Measurements from ENCODE around the gene UPF2. TPM values are rescaled to one million over a fixed set of nuclear protein-coding genes. Genes with fewer than 3 reads are reported as not detected.

Gene UPF2
- total and polyA plus RNA-seq, 5 donors, result 8.8 to 21.0 (median 17.6) TPM

GRCh38 chr10:12067336-12067735, 24.7 kb upstream of the UPF2 start:
- WGBS, result 86% methylated on average over 2 of the region's 2 CpGs
- Histone ChIP-seq H3K9me3 (ENCODE audit: control insufficient read depth, low read length) (no peaks in the 10 kb centered on the region), H3K4me3 (ENCODE audit: low read length) (no peak overlapping the region), H3K27ac (ENCODE audit: low read length) (no peak overlapping the region), H3K27me3 (ENCODE audit: control insufficient read depth, insufficient read depth) (no peaks in the 10 kb centered on the region), H3K4me1 (ENCODE audit: control insufficient read depth, insufficient read depth, low read length) (peaks cover 3% of the 10 kb centered on the region)
- no peak for DNase-seq
- intact Hi-C loops (cut with DNase I), result no loop called here
- ATAC-seq, result no peak

DNA sequence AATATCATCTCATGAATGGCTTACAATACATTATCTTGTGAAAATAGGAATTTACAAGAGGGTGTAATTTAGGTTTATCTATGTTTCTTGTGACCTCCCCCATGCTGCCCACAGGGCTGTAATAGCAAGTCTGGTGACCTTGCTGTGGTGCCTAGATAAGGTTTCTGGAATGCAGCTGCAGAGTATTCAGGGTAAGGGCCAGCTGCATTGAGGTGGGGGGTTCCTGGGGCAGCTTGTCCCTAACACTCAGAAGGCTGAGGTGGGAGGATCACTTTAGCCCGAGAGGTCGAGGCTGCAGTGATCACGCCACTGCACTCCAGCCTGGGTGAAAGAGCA, 20.8 kb upstream of the UPF2 start:
- H3K4me3 ChIP-seq (ENCODE audit: low read length), result no peak overlapping the region
- no peaks in the 10 kb centered on the region for H3K9me3 ChIP-seq (ENCODE audit: control insufficient read depth, low read length)
- no peak for ATAC-seq
- intact Hi-C loops (cut with DNase I), result no loop called here
- DNase-seq, result no peak
- H3K27me3 ChIP-seq (ENCODE audit: control insufficient read depth, insufficient read depth), result no peaks in the 10 kb centered on the region
- H3K4me1 ChIP-seq (ENCODE audit: control insufficient read depth, insufficient read depth, low read length), result no peaks in the 10 kb centered on the region
- no peak overlapping the region for H3K27ac ChIP-seq (ENCODE audit: low read length)
- 58% methylated on average over 3 of the region's 3 CpGs for WGBS

- no peak for DNase-seq
- no peak overlapping the region for H3K27ac ChIP-seq (ENCODE audit: low read length)
Observed at GRCh38 chr10:12062754-12063482, 20.3 kb upstream of the UPF2 start.

GRCh38 chr10:12061124-12061523, 18.5 kb upstream of the UPF2 start:
- no peak overlapping the region for H3K27ac ChIP-seq (ENCODE audit: low read length)

More at GRCh38 chr10:12062754-12063482, 20.3 kb upstream of the UPF2 start:
- no peaks in the 10 kb centered on the region for H3K27me3 ChIP-seq (ENCODE audit: control insufficient read depth, insufficient read depth)
- intact Hi-C loops (cut with DNase I), result no loop called here
- no peak overlapping the region for H3K4me3 ChIP-seq (ENCODE audit: low read length)
- no peaks in the 10 kb centered on the region for H3K4me1 ChIP-seq (ENCODE audit: control insufficient read depth, insufficient read depth, low read length)
- WGBS, result 67% methylated on average over 14 of the region's 14 CpGs
- no peak for ATAC-seq
- H3K9me3 ChIP-seq (ENCODE audit: control insufficient read depth, low read length), result no peaks in the 10 kb centered on the region

GRCh38 chr10:12056748-12057147, 14.1 kb upstream of the UPF2 start:
- no peaks in the 10 kb centered on the region for H3K27me3 ChIP-seq (ENCODE audit: control insufficient read depth, insufficient read depth)
- DNase-seq, result no peak
- 52% methylated on average over 4 of the region's 4 CpGs for WGBS
- H3K4me1 ChIP-seq (ENCODE audit: control insufficient read depth, insufficient read depth, low read length), result no peaks in the 10 kb centered on the region
- H3K27ac ChIP-seq (ENCODE audit: low read length), result no peak overlapping the region
- intact Hi-C loops (cut with DNase I), result no loop called here
- no peak overlapping the region for H3K4me3 ChIP-seq (ENCODE audit: low read length)
- no peak for ATAC-seq
- H3K9me3 ChIP-seq (ENCODE audit: control insufficient read depth, low read length), result no peaks in the 10 kb centered on the region

More at GRCh38 chr10:12061124-12061523, 18.5 kb upstream of the UPF2 start:
- DNase-seq, result no peak
- Histone ChIP-seq H3K4me1 (ENCODE audit: control insufficient read depth, insufficient read depth, low read length) (no peaks in the 10 kb centered on the region), H3K9me3 (ENCODE audit: control insufficient read depth, low read length) (no peaks in the 10 kb centered on the region), H3K4me3 (ENCODE audit: low read length) (no peak overlapping the region), H3K27me3 (ENCODE audit: control insufficient read depth, insufficient read depth) (no peaks in the 10 kb centered on the region)
- intact Hi-C loops (cut with DNase I), result no loop called here
- WGBS, result 79% methylated on average over 4 of the region's 4 CpGs
- no peak for ATAC-seq

- ATAC-seq (no peak), DNase-seq (no peak)
- 75% methylated on average over 5 of the region's 5 CpGs for WGBS
- H3K4me1 ChIP-seq (ENCODE audit: control insufficient read depth, insufficient read depth, low read length), result no peaks in the 10 kb centered on the region
- H3K27ac ChIP-seq (ENCODE audit: low read length), result no peak overlapping the region
- no peaks in the 10 kb centered on the region for H3K27me3 ChIP-seq (ENCODE audit: control insufficient read depth, insufficient read depth)
- H3K9me3 ChIP-seq (ENCODE audit: control insufficient read depth, low read length), result no peaks in the 10 kb centered on the region
- H3K4me3 ChIP-seq (ENCODE audit: low read length), result no peak overlapping the region
- intact Hi-C loops (cut with DNase I), result no loop called here
Observed at GRCh38 chr10:12055732-12056131, 13.1 kb upstream of the UPF2 start.

DNA sequence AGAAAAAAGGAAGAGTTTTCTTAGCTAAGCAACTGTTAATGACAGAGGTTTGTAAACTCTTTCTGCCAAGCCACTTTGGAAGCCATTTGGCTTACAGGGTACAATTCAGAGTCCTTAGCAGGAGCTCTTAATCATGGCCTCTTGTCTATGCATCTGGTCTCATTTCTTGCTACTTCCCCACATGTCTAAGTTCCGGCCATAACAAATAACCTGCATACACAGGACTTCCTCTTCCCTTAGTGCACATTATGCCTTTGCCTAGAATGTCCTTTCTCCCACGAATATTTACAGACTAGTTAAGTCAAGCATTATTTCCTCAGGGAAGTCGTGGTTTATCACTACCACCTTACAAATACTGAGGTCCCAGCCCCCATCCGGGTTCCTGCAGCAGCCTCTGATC, 8.6 kb upstream of the UPF2 start:
- DNase-seq (no peak), ATAC-seq (no peak)
- Histone ChIP-seq H3K4me3 (ENCODE audit: low read length) (no peak overlapping the region), H3K27me3 (ENCODE audit: control insufficient read depth, insufficient read depth) (no peaks in the 10 kb centered on the region), H3K4me1 (ENCODE audit: control insufficient read depth, insufficient read depth, low read length) (no peaks in the 10 kb centered on the region), H3K27ac (ENCODE audit: low read length) (no peak overlapping the region), H3K9me3 (ENCODE audit: control insufficient read depth, low read length) (no peaks in the 10 kb centered on the region)
- intact Hi-C loops (cut with DNase I), result no loop called here
- WGBS, result 58% methylated on average over 4 of the region's 4 CpGs

DNA sequence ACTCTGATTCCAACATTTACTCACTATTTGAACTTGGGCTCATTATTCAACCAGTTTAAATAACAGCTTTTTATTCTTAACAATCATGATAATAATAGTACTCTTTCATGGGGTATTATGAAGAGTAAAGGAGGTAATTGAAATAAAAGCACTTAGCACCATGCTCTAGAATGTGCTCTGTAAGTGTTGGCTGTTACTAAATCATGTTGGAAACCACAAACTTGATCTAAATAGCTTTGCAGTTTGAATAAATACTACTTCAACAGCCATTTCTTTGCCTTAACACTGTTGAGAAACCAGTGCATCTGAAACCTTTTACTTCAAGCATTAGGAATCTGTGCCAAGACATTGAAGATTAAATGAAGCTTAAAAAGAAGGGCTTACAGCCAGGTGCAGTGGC, 7.9 kb upstream of the UPF2 start:
- no peak for ATAC-seq
- no peaks in the 10 kb centered on the region for H3K4me1 ChIP-seq (ENCODE audit: control insufficient read depth, insufficient read depth, low read length)

GRCh38 chr10:12048547-12048946, 5.9 kb upstream of the UPF2 start:
- ATAC-seq, result no peak
- Histone ChIP-seq H3K4me1 (ENCODE audit: control insufficient read depth, insufficient read depth, low read length) (no peaks in the 10 kb centered on the region), H3K9me3 (ENCODE audit: control insufficient read depth, low read length) (no peaks in the 10 kb centered on the region), H3K27me3 (ENCODE audit: control insufficient read depth, insufficient read depth) (no peaks in the 10 kb centered on the region), H3K4me3 (ENCODE audit: low read length) (no peak overlapping the region), H3K27ac (ENCODE audit: low read length) (no peak overlapping the region)
- intact Hi-C loops (cut with DNase I), result no loop called here
- DNase-seq, result no peak
- 67% methylated on average over 8 of the region's 8 CpGs for WGBS

More for the DNA sequence above, 7.9 kb upstream of the UPF2 start:
- Histone ChIP-seq H3K4me3 (ENCODE audit: low read length) (no peak overlapping the region), H3K9me3 (ENCODE audit: control insufficient read depth, low read length) (no peaks in the 10 kb centered on the region), H3K27ac (ENCODE audit: low read length) (no peak overlapping the region), H3K27me3 (ENCODE audit: control insufficient read depth, insufficient read depth) (no peaks in the 10 kb centered on the region)
- intact Hi-C loops (cut with DNase I), result no loop called here
- no peak for DNase-seq

- 81% methylated on average over 5 of the region's 5 CpGs for WGBS
- H3K4me3 ChIP-seq (ENCODE audit: low read length), result no peak overlapping the region
- intact Hi-C loops (cut with DNase I), result no loop called here
- H3K4me1 ChIP-seq (ENCODE audit: control insufficient read depth, insufficient read depth, low read length), result no peaks in the 10 kb centered on the region
- H3K27me3 ChIP-seq (ENCODE audit: control insufficient read depth, insufficient read depth), result no peaks in the 10 kb centered on the region
- no peak for DNase-seq
- ATAC-seq, result no peak
- no peaks in the 10 kb centered on the region for H3K9me3 ChIP-seq (ENCODE audit: control insufficient read depth, low read length)
- H3K27ac ChIP-seq (ENCODE audit: low read length), result no peak overlapping the region
Observed at GRCh38 chr10:12045596-12045995, 3.0 kb upstream of the UPF2 start.

DNA sequence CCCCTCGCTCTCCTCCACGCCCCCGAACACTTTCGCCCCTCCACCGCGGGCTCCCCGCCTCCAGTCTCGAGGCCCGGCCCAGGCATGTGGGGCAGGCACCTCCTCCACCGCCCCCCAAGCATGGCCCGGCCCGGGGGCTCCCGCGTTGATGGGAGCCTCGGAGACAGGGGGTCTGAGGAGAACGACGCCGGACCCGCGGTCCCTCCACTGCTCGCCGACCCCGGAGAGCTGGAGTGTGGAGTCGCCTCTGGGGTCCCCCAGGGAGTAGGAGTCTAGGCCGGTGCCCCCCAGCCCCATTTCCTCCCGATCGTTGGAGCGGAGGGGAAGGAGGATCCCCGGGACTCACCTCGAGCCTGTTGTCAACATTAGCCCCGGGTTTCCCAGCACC, 206 bp downstream of the UPF2 start:
- peak overlapping the region; percentile 81 for H3K27ac ChIP-seq (ENCODE audit: low read length)
- WGBS, result under 1% methylated on average over 31 of the region's 31 CpGs
- H3K4me1 ChIP-seq (ENCODE audit: control insufficient read depth, insufficient read depth, low read length), result no peaks in the 10 kb centered on the region
- no peaks in the 10 kb centered on the region for H3K27me3 ChIP-seq (ENCODE audit: control insufficient read depth, insufficient read depth)
- ATAC-seq (peak; percentile 37 to 40), DNase-seq (peak; percentile 51 to 83 (median 79))
- intact Hi-C loops (cut with DNase I), result loop anchor here in 1 of 4 donors (2.0 kb wide), 1 partner anchor 26 kb away; the partner anchor contains the start of gene DHTKD1
- peak overlapping the region; percentile 90 for H3K4me3 ChIP-seq (ENCODE audit: low read length)
- no peaks in the 10 kb centered on the region for H3K9me3 ChIP-seq (ENCODE audit: control insufficient read depth, low read length)

All from right cardiac atrium (tissue), 5 donors.